Stimulated activated CD4-positive, alpha-beta T cell treated with anti-CD3 and anti-CD28 coated beads, Interleukin-1b, Interleukin-23, amount 100 ng/mL, for 24 hours (primary cell): ENCODE data around the gene IFIH1.

Source experiments
- DNase-seq, 4 experiments: peaks; one replicate each; pipeline ENCODE4 v3.0.0-alpha.2; 2020; ENCODE audit warnings: low read depth in 4 of 4, low spot score in 1 of 4

Gene IFIH1

GRCh38 chr2:162219426-162219825, 99.1 kb downstream of the IFIH1 start:
- no peak for DNase-seq

- no peak for DNase-seq
Measured at GRCh38 chr2:162217598-162217997, 100.9 kb downstream of the IFIH1 start.
